ENCODE results near the gene IYD. TPM values are rescaled to one million over a fixed set of nuclear protein-coding genes. Genes with fewer than 3 reads are reported as not detected.

IYD gene
- total and polyA plus RNA-seq, 9 of the 15 experiments (the other 6 are each of a cell fraction or from before 2014, with no cell fraction given): not detected

DNA sequence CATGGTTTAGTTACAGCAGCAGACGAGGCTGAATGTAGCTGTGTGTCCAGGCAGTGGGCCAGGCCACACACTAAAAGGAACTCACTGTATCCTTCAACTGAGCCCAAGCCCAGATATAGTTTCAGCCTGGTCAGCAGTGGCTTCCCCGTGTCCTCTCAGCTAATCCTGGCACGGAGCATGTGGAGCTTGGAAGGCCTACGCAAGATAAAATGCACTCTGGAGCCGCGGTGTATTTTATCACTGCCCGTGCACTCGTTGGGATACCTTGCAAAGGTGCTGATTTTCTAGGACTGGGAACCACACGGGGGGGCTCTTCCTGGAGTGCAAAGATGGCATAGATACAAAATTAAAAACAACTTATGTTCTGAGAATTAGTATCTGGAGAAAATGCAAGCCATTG is 48.4 kb upstream of the IYD start (continued):
- TF ChIP-seq, protein P1, sequence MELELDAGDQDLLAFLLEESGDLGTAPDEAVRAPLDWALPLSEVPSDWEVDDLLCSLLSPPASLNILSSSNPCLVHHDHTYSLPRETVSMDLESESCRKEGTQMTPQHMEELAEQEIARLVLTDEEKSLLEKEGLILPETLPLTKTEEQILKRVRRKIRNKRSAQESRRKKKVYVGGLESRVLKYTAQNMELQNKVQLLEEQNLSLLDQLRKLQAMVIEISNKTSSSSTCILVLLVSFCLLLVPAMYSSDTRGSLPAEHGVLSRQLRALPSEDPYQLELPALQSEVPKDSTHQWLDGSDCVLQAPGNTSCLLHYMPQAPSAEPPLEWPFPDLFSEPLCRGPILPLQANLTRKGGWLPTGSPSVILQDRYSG (tag; conservative IDR thresholded peaks at IDR 0.05; ENCODE audit: low read depth): 0 out of 2 replicates have a peak, but pooled peaks have one; percentile 45
- TF ChIP-seq HIVEP1 (CRISPR knock-in tag; IDR thresholded peaks at IDR 0.05) (0 out of 2 replicates have a peak, but pooled peaks have one; percentile 25), MEF2D (tag; conservative IDR thresholded peaks at IDR 0.05; ENCODE audit: low read depth) (0 out of 2 replicates have a peak, but pooled peaks have one; percentile 22), SMARCA4 (IDR thresholded peaks at IDR 0.05) (peak; percentile 20; the same call in 1 of the 2 replicates), CBFA2T3 (IDR thresholded peaks at IDR 0.05) (peak; percentile 34), NR2C1 (IDR thresholded peaks at IDR 0.05) (no peak), NR2C1 (tag; IDR thresholded peaks at IDR 0.05) (peak; percentile 34; the same call in 1 of the 2 replicates), ZEB2 (IDR thresholded peaks at IDR 0.05) (peak; percentile 12; the same call in 1 of the 2 replicates), NR4A1 (CRISPR knock-in tag; IDR thresholded peaks at IDR 0.05) (no peak), NR4A1 (tag; IDR thresholded peaks at IDR 0.05) (0 out of 2 replicates have a peak, but pooled peaks have one; percentile 46), L3MBTL2 (IDR thresholded peaks at IDR 0.05) (peak; percentile 95), ZNF584 (CRISPR knock-in tag; IDR thresholded peaks at IDR 0.05; ENCODE audit: low read depth) (peak; percentile 91; the same call in 1 of the 2 replicates), ZKSCAN1 (IDR thresholded peaks at IDR 0.05; ENCODE audit: low read depth, low read length) (no peak), RAD21 (CRISPR knock-in tag; conservative IDR thresholded peaks at IDR 0.05 in 1 of 2, IDR thresholded peaks at IDR 0.05 in 1 of 2) (0 out of 4 replicates have a peak, but pooled peaks of 1 of the 2 experiments have one; percentile 26), E2F6 (IDR thresholded peaks at IDR 0.05; ENCODE audit: borderline replicate concordance in 1 of 2, extremely low read depth in 1 of 2, insufficient read depth in 1 of 2, insufficient read length in 1 of 2, low read depth in 1 of 2, low read length in 1 of 2, poor library complexity in 1 of 2, severe bottlenecking in 1 of 2) (peak in 1 of 2 experiments; percentile 19), GABPA (tag; conservative IDR thresholded peaks at IDR 0.05; ENCODE audit: low read depth) (no peak)
- TF ChIP-seq, protein P2, sequence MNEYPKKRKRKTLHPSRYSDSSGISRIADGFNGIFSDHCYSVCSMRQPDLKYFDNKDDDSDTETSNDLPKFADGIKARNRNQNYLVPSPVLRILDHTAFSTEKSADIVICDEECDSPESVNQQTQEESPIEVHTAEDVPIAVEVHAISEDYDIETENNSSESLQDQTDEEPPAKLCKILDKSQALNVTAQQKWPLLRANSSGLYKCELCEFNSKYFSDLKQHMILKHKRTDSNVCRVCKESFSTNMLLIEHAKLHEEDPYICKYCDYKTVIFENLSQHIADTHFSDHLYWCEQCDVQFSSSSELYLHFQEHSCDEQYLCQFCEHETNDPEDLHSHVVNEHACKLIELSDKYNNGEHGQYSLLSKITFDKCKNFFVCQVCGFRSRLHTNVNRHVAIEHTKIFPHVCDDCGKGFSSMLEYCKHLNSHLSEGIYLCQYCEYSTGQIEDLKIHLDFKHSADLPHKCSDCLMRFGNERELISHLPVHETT (CRISPR knock-in tag; conservative IDR thresholded peaks at IDR 0.05 in 1 of 2, IDR thresholded peaks at IDR 0.05 in 1 of 2): no peak
- TF ChIP-seq, protein P3, sequence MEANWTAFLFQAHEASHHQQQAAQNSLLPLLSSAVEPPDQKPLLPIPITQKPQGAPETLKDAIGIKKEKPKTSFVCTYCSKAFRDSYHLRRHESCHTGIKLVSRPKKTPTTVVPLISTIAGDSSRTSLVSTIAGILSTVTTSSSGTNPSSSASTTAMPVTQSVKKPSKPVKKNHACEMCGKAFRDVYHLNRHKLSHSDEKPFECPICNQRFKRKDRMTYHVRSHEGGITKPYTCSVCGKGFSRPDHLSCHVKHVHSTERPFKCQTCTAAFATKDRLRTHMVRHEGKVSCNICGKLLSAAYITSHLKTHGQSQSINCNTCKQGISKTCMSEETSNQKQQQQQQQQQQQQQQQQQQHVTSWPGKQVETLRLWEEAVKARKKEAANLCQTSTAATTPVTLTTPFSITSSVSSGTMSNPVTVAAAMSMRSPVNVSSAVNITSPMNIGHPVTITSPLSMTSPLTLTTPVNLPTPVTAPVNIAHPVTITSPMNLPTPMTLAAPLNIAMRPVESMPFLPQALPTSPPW (CRISPR knock-in tag; IDR thresholded peaks at IDR 0.05): peak; percentile 43

Data from K562 (cell line).